Activated T-cell treated with anti-CD3 and anti-CD28 coated beads, Interleukin-2, amount 50 U/mL, for 72 hours (primary cell): ENCODE results near the gene GABRP. TPM values are rescaled to one million over a fixed set of nuclear protein-coding genes. Genes with fewer than 3 reads are reported as not detected.

Experiments used
- ATAC-seq, 2 donors: fragments of 150-1000 bp; cut with Tn5 transposase; replicated peaks in 1 of 2; 2 replicates each; pipeline ENCODE4 v1.10.0; 2021; ENCODE audit warnings: moderate library complexity in 2 of 2, mild to moderate bottlenecking in 1 of 2
- DNase-seq, 2 donors: peaks; one replicate each; pipeline ENCODE4 v3.0.0; 2021 to 2022; ENCODE audit warnings: mixed read lengths in 1 of 2
- H3K27ac Mint-ChIP-seq: one replicate; pipeline ENCODE4 v1.8.0; 2022; ENCODE audit warnings: mild to moderate bottlenecking, moderate library complexity, mixed read lengths
- H3K27me3 Mint-ChIP-seq: one replicate; pipeline ENCODE4 v1.8.0; 2022; ENCODE audit warnings: low read depth, mixed read lengths
- H3K36me3 Mint-ChIP-seq, 2 donors: one replicate each; pipeline ENCODE4 v1.8.0; 2022; ENCODE audit warnings: mixed read lengths in 2 of 2, mild to moderate bottlenecking in 1 of 2; ENCODE audit not compliant: insufficient read depth in 2 of 2
- H3K4me1 Mint-ChIP-seq: one replicate; pipeline ENCODE4 v1.8.0; 2022; ENCODE audit warnings: low read depth, mixed read lengths
- H3K4me3 Mint-ChIP-seq, 2 donors: one replicate each; pipeline ENCODE4 v1.8.0; 2022; ENCODE audit warnings: mild to moderate bottlenecking in 2 of 2, mixed read lengths in 2 of 2, moderate library complexity in 2 of 2
- H3K9me3 Mint-ChIP-seq, 2 donors: one replicate each; pipeline ENCODE4 v1.8.0; 2022; ENCODE audit warnings: mixed read lengths in 2 of 2
- total RNA-seq, 2 donors: library from RNA; stranded (reverse); gene quantifications; one replicate each; pipeline ENCODE4 v1.2.3, GENCODE V29; 2022

The GABRP gene
- not detected for total RNA-seq

- Mint-ChIP-seq H3K36me3 (no peaks in the 10 kb centered on the region), H3K9me3 (no peaks in the 10 kb centered on the region), H3K4me3 (no peak within 1 kb of the TSS), H3K27ac (no peak within 1 kb of the TSS), H3K4me1 (no peaks in the 10 kb centered on the region), H3K27me3 (no peaks in the 10 kb centered on the region)
- no peak for DNase-seq
- no peak for ATAC-seq
Observed at GRCh38 chr5:170783498-170784247, at the start of gene GABRP. TSS of gene GABRP (plus strand) at chr5:170783725. CDS start at chr5:170788616, 4,891 bp downstream.

GRCh38 chr5:170736966-170737365 is 46.6 kb upstream of the GABRP start:
- ATAC-seq (no peak), DNase-seq (no peak)
- Mint-ChIP-seq H3K4me1 (no peaks in the 10 kb centered on the region), H3K36me3 (peaks cover 0 to 4% of the 10 kb centered on the region in 2 donors), H3K27ac (no peak overlapping the region), H3K4me3 (no peak overlapping the region), H3K27me3 (peaks cover 12% of the 10 kb centered on the region), H3K9me3 (peaks cover 0 to 4% of the 10 kb centered on the region in 2 donors)

GRCh38 chr5:170737591-170737990 is 45.9 kb upstream of the GABRP start:
- peaks cover 10% of the 10 kb centered on the region for H3K27me3 Mint-ChIP-seq
- H3K4me1 Mint-ChIP-seq = no peaks in the 10 kb centered on the region
- H3K4me3 Mint-ChIP-seq = no peak overlapping the region
- no peak overlapping the region for H3K27ac Mint-ChIP-seq
- no peak for ATAC-seq
- peaks cover 0 to 4% of the 10 kb centered on the region in 2 donors for H3K36me3 Mint-ChIP-seq
- no peak for DNase-seq
- H3K9me3 Mint-ChIP-seq = peaks cover 0 to 4% of the 10 kb centered on the region in 2 donors

- DNase-seq = no peak
- Mint-ChIP-seq H3K36me3 (peaks cover 0 to 4% of the 10 kb centered on the region in 2 donors), H3K27ac (no peak overlapping the region), H3K4me1 (no peaks in the 10 kb centered on the region), H3K4me3 (no peak overlapping the region), H3K9me3 (peaks cover 0 to 4% of the 10 kb centered on the region in 2 donors), H3K27me3 (peaks cover 9% of the 10 kb centered on the region)
- ATAC-seq = no peak
Observed at GRCh38 chr5:170738840-170739239, 44.7 kb upstream of the GABRP start.

- peaks cover 4% of the 10 kb centered on the region for H3K4me1 Mint-ChIP-seq
- peaks cover 0 to 4% of the 10 kb centered on the region in 2 donors for H3K36me3 Mint-ChIP-seq
- H3K27ac Mint-ChIP-seq = no peak overlapping the region
- H3K27me3 Mint-ChIP-seq = peaks cover 14% of the 10 kb centered on the region
- H3K4me3 Mint-ChIP-seq = no peak overlapping the region
- no peak for ATAC-seq
- peaks cover 0 to 4% of the 10 kb centered on the region in 2 donors for H3K9me3 Mint-ChIP-seq
- no peak for DNase-seq
Observed at GRCh38 chr5:170739446-170739845, 44.1 kb upstream of the GABRP start.

- no peak overlapping the region for H3K4me3 Mint-ChIP-seq
- peaks cover 0 to 3% of the 10 kb centered on the region in 2 donors for H3K36me3 Mint-ChIP-seq
- ATAC-seq = no peak
- H3K27me3 Mint-ChIP-seq = peaks cover 23% of the 10 kb centered on the region
- no peak overlapping the region for H3K27ac Mint-ChIP-seq
- peaks cover 4% of the 10 kb centered on the region for H3K4me1 Mint-ChIP-seq
- no peak for DNase-seq
- H3K9me3 Mint-ChIP-seq = peaks cover 0 to 1% of the 10 kb centered on the region in 2 donors
Observed at GRCh38 chr5:170740551-170741205, 42.8 kb upstream of the GABRP start.

GRCh38 chr5:170741801-170742200 is 41.7 kb upstream of the GABRP start:
- Mint-ChIP-seq H3K4me3 (no peak overlapping the region), H3K36me3 (no peaks in the 10 kb centered on the region), H3K27me3 (peaks cover 26% of the 10 kb centered on the region), H3K9me3 (no peaks in the 10 kb centered on the region), H3K4me1 (peaks cover 4% of the 10 kb centered on the region), H3K27ac (no peak overlapping the region)
- DNase-seq (no peak), ATAC-seq (no peak)

GRCh38 chr5:170743876-170744212 is 39.7 kb upstream of the GABRP start:
- Mint-ChIP-seq H3K27ac (no peak overlapping the region), H3K4me1 (peaks cover 4% of the 10 kb centered on the region), H3K4me3 (no peak overlapping the region), H3K9me3 (no peaks in the 10 kb centered on the region), H3K27me3 (peaks cover 26% of the 10 kb centered on the region), H3K36me3 (no peaks in the 10 kb centered on the region)
- DNase-seq (no peak), ATAC-seq (no peak)

- H3K36me3 Mint-ChIP-seq = no peaks in the 10 kb centered on the region
- H3K4me3 Mint-ChIP-seq = no peak overlapping the region
- DNase-seq (no peak), ATAC-seq (no peak)
- H3K27me3 Mint-ChIP-seq = peaks cover 30% of the 10 kb centered on the region
- H3K27ac Mint-ChIP-seq = no peak overlapping the region
- H3K4me1 Mint-ChIP-seq = peaks cover 4% of the 10 kb centered on the region
- no peaks in the 10 kb centered on the region for H3K9me3 Mint-ChIP-seq
Observed at GRCh38 chr5:170745481-170746071, 37.9 kb upstream of the GABRP start.

- H3K4me3 Mint-ChIP-seq = no peak overlapping the region
- DNase-seq (no peak), ATAC-seq (no peak)
- no peak overlapping the region for H3K27ac Mint-ChIP-seq
- peaks cover 33% of the 10 kb centered on the region for H3K27me3 Mint-ChIP-seq
- no peaks in the 10 kb centered on the region for H3K36me3 Mint-ChIP-seq
- H3K9me3 Mint-ChIP-seq = no peaks in the 10 kb centered on the region
- peaks cover 4% of the 10 kb centered on the region for H3K4me1 Mint-ChIP-seq
Observed at GRCh38 chr5:170746075-170746960, 37.2 kb upstream of the GABRP start.

- Mint-ChIP-seq H3K27ac (no peak overlapping the region), H3K4me3 (no peak overlapping the region), H3K36me3 (no peaks in the 10 kb centered on the region), H3K9me3 (no peaks in the 10 kb centered on the region), H3K4me1 (peaks cover 4% of the 10 kb centered on the region), H3K27me3 (peaks cover 33% of the 10 kb centered on the region)
- ATAC-seq (no peak), DNase-seq (no peak)
Observed at GRCh38 chr5:170746961-170747340, 36.6 kb upstream of the GABRP start.

- Mint-ChIP-seq H3K27me3 (peaks cover 33% of the 10 kb centered on the region), H3K4me1 (peaks cover 4% of the 10 kb centered on the region)
Observed at GRCh38 chr5:170747357-170747756, 36.2 kb upstream of the GABRP start.

GRCh38 chr5:170747851-170748250 is 35.7 kb upstream of the GABRP start:
- Mint-ChIP-seq H3K4me1 (peaks cover 4% of the 10 kb centered on the region), H3K27ac (no peak overlapping the region), H3K9me3 (no peaks in the 10 kb centered on the region), H3K27me3 (peaks cover 33% of the 10 kb centered on the region), H3K36me3 (no peaks in the 10 kb centered on the region), H3K4me3 (no peak overlapping the region)
- DNase-seq (no peak), ATAC-seq (no peak)

More at GRCh38 chr5:170747357-170747756, 36.2 kb upstream of the GABRP start:
- no peaks in the 10 kb centered on the region for H3K36me3 Mint-ChIP-seq
- no peak for DNase-seq
- H3K9me3 Mint-ChIP-seq = no peaks in the 10 kb centered on the region
- no peak overlapping the region for H3K4me3 Mint-ChIP-seq
- no peak for ATAC-seq
- H3K27ac Mint-ChIP-seq = no peak overlapping the region
